HG02610 (cell line): ENCODE measurements around the gene DIAPH3.

ENCODE experiments used
- ATAC-seq: cut with Tn5 transposase; IDR thresholded peaks from one replicate; pipeline ENCODE4 v1.9.1; 2021; ENCODE audit warnings: mild to moderate bottlenecking, moderate library complexity; ENCODE audit not compliant: unreplicated experiment

The DIAPH3 gene

GRCh38 chr13:59880468-59880867 lies 283.3 kb downstream of the DIAPH3 start:
- no peak for ATAC-seq

GRCh38 chr13:59879281-59879680 lies 284.4 kb downstream of the DIAPH3 start:
- ATAC-seq, result no peak

DNA sequence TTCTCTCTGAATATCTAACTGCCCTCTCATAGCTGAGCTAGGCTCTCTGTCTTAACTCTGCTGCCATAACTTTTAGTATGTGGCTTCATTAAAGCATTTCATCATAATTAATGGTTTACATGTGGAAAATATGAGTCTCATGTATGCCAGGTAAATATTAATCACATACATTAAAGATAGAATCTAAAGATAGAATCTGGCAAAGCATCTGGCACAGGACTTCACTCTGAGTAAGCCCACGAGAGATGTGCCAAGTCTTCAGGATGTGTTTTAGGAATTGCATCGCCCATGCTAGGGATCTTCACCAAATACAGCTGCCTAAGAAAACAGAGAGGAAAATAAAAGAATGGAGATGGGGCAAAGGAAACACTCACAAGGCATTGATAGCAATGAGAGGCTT lies 285.8 kb downstream of the DIAPH3 start:
- ATAC-seq, result no peak

DNA sequence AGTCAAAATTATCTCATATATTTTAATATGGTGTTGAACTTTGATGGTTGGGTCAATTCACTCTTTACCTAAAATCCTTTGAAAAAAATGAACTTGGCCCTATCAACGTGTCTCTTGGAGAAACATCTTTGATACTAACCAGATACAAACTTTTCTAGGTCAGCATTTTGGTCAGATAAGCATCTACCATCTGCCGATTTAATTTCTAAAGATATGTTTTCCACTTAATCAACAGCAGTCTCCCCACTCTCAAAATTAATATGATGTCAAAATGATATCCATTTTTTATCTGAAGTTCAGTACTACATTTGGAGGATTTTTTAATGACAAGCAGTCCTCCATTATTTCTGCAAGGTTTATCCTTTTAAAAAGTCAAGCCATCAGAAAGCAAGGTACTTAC lies 288.8 kb downstream of the DIAPH3 start:
- ATAC-seq, result no peak

DNA sequence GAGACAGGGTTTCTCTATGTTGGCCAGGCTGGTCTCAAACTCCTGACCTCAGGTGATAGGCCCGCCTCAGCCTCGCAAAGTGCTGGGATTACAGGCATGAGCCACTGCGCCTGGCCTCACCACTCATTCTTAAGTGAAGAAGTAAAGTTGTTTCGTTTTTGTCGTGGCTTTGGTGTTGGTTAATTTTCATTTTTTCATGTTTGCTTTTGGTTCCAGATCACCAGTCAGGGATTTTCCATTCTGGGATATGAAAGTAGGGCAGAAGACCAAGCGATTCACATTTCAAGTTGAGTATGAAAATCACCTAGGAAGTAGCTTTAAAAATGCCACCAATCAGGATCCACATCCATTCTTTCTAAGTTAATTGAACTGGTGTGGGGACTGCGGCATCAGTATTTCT lies 289.9 kb downstream of the DIAPH3 start:
- ATAC-seq, result no peak

GRCh38 chr13:59873309-59873708 lies 290.4 kb downstream of the DIAPH3 start:
- ATAC-seq, result no peak

DNA sequence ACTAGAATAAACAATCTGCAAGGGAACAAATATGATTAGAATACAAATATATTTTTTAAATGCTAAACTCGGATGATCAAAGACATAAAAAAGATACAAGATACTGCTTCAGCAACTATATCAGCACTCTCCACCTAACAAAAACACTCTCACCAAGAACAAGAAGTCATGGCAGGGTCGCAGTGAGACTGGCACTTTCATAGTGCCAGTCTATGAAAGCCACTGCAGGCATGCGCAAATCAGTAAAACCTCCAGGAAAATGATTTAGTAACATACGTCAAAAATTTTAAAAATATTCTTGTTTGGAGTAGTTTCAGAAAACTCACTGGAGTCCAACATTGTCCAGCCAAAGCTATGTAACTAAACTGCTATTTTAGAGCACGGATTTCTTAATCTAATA lies 295.9 kb downstream of the DIAPH3 start:
- no peak for ATAC-seq

DNA sequence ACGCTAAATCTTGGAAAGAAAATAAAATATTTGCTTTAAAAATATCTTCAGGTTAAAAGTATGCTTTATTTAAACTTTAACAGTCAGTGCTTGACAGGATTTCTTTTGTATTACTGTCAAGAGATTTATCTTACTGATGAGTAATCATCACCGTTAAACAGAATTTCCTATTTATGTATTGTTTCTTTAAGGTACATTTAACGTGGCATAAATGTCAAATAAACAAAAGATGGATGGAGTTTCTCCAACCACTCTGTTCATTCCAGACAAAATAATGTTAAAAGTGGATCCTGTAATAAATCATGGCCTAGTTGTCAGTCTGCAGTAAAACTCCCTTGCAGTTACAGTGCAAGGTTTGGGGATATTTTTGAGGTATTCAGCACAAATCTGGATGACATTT lies 298.3 kb downstream of the DIAPH3 start:
- no peak for ATAC-seq

- no peak for ATAC-seq
Measured at GRCh38 chr13:59863621-59864020, 300.1 kb downstream of the DIAPH3 start.

DNA sequence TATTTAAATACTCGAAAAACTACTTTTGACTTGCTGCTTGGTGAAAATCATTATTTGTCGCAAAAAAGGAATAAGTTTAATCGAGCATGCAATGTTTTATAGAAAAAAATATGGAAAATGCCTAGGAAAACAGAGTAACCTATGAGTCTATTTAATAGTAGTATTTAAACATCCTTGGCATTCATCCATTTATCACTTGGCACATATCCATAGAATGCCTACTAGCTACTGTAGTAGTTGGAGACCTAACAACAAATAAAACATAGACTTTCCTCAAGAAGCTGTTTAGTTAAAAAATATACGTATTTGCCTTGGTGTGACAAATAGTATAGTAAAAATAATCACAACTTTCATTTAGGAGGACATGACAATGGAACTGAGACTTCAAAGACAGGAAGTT lies 302.1 kb downstream of the DIAPH3 start:
- no peak for ATAC-seq

- ATAC-seq, result no peak
Measured at GRCh38 chr13:59856281-59856810, 307.4 kb downstream of the DIAPH3 start.

DNA sequence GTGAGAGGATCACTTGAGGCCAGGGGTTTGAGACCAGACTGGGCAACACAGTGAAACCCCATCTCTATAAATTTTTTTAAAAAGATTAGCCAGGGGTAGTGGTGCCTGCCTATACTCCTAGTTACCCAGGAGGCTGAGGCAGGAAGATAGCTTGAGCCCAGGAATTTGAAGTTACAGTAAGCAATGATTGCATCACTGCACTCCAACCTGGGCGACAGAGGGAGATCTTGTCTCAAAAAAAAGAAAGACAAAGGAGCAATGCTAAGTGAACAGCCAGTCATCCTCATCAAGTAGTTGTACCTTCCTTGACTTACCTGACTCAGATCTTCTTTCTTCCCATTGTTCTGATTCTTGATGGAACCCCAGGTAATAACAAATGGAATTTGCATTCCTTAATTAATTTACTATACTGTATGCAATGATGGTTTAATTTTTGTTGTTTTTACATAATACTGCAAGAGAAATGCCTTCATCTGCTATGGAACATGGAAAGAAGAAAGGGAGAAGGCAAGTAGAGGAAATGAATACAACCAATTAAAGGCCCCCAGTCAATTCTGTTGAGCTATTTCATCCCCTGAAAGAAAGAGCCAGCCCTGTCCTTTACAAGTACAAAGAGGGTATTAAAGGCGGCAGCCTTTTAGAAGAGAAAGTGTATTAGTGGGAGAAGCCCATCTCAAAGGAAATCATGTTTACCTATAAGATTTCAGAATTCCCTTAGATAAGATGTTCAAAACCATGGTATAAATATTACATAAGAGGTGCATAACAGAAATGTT lies 316.7 kb downstream of the DIAPH3 start:
- no peak for ATAC-seq

GRCh38 chr13:59843040-59843439 lies 320.7 kb downstream of the DIAPH3 start:
- no peak for ATAC-seq

DNA sequence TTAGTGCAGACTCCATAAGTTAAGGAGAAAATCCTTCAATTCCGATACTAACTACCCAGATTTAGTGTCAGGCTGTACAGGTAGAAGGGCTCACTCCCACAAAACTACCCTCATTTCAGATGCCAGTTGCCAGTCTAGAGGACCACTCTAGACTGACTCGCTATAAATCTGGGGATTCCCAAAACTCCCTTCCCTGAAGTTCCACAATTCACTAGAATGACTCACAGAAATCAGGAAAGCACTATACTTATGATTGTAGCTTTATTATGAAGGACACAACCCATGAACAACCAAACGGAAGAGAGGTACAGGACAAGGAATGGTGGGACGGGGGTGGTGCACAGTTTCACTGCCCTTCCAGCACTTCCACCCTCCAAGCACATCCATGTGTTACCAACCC lies 321.2 kb downstream of the DIAPH3 start:
- ATAC-seq, result no peak

DNA sequence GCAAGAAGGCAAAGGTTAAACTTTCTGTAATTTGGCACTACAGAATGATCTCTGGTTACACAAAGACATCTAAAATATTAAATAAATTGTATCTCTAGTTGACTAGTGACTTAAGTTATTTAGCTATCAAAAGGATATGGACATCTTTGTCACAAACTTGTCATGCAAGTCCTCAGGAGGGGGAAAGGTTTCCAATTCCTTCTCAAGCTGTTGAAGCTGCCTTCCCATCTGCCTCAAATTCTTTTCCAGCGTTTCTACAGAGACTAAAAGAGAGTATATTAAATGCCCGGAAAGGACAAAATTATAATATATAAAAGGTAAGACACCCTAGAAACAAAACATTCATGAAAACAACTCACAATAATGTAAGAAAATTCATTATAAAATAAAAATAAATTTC lies 324.5 kb downstream of the DIAPH3 start:
- ATAC-seq, result no peak

DNA sequence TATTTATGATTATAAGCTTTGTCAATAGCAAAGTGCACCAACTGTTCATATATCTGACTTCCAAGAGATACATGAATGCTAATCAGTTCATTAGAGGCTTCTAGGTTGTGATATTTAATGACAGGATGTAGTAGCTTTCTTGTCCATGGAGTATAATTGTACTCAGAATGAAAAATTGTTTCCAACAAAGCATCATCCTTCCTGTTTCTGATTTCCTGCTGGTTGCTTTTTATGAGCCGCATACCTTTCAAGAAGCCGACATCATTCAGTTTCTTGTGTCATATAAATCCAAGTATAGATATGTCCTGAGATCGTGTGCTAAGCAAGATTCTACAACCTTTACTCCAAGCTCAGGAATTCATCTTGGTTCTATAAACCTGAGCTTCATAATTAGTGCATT lies 326.6 kb downstream of the DIAPH3 start:
- no peak for ATAC-seq

- no peak for ATAC-seq
Measured at GRCh38 chr13:59835569-59835968, 328.2 kb downstream of the DIAPH3 start.

DNA sequence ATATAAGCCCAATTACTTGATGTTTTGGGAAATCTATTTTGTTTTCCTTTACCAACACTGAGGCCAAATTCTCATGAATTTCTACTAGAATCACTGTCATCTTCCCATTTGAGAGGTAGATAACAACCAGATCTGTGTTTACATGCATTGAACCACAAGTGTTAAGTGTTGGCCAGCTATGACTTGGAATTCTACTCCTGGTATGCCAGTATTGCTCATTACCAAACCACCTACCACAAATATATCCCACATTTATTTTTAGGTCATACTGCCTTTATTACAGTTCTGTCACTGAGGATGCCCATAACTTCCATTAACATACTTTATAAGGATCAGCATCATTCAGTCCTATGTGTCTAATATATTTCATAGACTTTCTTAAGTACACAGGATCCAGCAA lies 328.9 kb downstream of the DIAPH3 start:
- no peak for ATAC-seq

DNA sequence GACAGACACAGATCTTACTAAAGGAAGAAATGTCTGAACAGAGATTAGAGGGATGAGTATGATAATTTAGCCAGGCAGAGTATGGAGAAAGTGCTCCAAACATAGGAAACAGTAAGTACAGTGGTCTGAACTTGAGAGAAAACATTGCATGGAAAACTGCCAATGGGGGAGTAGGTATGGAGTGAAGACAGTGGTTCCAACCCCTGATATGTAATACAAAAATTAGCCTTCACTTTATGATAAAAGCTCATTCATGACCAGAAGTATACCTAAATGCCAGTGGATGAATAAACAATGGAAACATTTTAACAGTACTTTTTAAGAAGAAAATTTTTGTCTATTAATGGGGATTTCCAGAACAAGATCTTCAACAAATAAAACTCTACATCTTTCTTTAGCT lies 334.0 kb downstream of the DIAPH3 start:
- no peak for ATAC-seq

DNA sequence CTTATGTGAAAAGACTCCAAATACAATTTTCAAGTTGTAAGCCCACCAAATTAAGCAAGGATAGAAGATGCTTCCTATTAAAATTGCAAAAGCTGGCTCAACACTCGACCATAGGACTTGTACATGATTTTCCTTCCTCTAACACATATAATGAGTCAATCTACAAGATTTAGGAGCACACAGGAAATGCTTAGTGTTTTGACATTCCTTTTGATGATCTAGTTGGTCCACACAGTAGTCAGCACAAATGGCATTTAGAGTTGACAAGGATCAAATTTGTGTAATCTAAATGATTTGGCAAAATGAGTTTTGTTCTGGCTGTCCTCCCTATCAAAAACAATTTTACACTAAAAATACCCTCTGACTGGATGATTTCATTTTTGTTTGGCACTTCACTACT lies 340.2 kb downstream of the DIAPH3 start:
- ATAC-seq, result no peak

GRCh38 chr13:59809564-59809963 lies 354.2 kb downstream of the DIAPH3 start:
- ATAC-seq, result no peak

GRCh38 chr13:59806801-59807200 lies 356.9 kb downstream of the DIAPH3 start:
- no peak for ATAC-seq
